ENCODE measurements around the gene AQP12A. TPM values are rescaled to one million over a fixed set of nuclear protein-coding genes. Genes with fewer than 3 reads are reported as not detected.

Gene AQP12A
- polyA plus RNA-seq, 1 experiment: not detected

DNA sequence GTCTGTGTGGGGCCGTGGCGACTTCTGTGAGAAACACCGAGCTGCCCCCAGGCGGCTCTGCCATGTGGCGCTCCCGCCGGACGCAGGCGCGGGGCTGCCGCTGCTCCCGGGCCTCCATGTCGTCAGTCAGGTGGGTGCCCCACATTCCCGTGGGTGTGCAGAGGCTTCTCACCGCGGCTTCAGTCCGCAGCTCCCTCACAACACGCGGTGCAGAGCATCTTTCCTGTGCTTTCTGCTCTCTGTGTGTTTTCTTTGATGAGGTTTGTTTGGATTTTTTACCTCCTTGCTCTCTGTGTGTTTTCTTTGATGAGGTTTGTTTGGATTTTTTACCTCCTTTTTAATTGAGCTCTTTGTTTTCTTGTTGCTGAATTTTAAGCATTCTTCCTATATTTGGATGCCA, 13.0 kb downstream of the AQP12A start:
- Histone ChIP-seq H3K4me3 (ENCODE audit: low read depth, low read length) (no peak overlapping the region), H3K27me3 (ENCODE audit: control insufficient read depth, insufficient read depth, low read length) (peaks cover 12% of the 10 kb centered on the region), H3K36me3 (ENCODE audit: control insufficient read depth, insufficient read depth, low read length) (no peaks in the 10 kb centered on the region)
- ChIA-PET CTCF (no interaction called here), POLR2A (no interaction called here)
- no peak for DNase-seq (ENCODE audit: low read depth)
- TF ChIP-seq, protein P1, sequence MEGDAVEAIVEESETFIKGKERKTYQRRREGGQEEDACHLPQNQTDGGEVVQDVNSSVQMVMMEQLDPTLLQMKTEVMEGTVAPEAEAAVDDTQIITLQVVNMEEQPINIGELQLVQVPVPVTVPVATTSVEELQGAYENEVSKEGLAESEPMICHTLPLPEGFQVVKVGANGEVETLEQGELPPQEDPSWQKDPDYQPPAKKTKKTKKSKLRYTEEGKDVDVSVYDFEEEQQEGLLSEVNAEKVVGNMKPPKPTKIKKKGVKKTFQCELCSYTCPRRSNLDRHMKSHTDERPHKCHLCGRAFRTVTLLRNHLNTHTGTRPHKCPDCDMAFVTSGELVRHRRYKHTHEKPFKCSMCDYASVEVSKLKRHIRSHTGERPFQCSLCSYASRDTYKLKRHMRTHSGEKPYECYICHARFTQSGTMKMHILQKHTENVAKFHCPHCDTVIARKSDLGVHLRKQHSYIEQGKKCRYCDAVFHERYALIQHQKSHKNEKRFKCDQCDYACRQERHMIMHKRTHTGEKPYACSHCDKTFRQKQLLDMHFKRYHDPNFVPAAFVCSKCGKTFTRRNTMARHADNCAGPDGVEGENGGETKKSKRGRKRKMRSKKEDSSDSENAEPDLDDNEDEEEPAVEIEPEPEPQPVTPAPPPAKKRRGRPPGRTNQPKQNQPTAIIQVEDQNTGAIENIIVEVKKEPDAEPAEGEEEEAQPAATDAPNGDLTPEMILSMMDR (IDR thresholded peaks at IDR 0.05; ENCODE audit: insufficient read depth, low read depth, low read length): no peak

DNA sequence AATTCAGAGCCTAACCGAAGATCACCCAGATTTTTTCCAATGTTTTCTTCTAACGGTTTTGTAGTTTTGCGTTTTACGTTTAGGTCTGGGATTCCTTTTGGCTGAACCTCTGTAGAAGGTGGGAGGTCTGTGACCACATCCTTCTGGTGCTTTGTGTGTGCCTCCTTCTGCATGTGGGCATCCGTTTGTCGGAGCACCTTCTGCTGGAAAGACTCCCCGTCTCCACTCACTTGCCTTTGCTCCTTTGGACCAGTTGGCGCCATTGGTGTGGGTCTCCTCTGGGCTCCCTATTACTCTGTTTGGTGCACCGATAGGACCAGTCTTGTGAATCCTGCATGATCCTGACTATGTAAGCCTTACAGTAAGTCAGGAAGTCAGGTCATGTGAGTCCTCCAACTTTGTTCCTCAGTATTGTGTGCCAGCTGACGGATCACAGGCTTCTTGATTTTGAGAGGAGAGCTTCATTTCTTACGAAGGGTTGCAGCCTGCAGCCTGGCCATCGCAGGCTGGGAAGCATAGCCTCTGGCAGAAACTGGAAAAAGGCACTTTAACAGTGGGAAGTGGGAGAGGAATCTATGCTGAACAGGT, 13.6 kb downstream of the AQP12A start:
- peaks cover 12% of the 10 kb centered on the region for H3K27me3 ChIP-seq (ENCODE audit: control insufficient read depth, insufficient read depth, low read length)
- no peaks in the 10 kb centered on the region for H3K36me3 ChIP-seq (ENCODE audit: control insufficient read depth, insufficient read depth, low read length)
- ChIA-PET POLR2A (no interaction called here), CTCF (interaction anchor here (1.0 kb wide), 1 partner anchor 191 kb away, joined by 4 read pairs; no protein-coding TSS in a partner anchor)
- no peak for DNase-seq (ENCODE audit: low read depth)
- TF ChIP-seq, protein P1 (IDR thresholded peaks at IDR 0.05; ENCODE audit: insufficient read depth, low read depth, low read length): no peak
- no peak overlapping the region for H3K4me3 ChIP-seq (ENCODE audit: low read depth, low read length)

DNA sequence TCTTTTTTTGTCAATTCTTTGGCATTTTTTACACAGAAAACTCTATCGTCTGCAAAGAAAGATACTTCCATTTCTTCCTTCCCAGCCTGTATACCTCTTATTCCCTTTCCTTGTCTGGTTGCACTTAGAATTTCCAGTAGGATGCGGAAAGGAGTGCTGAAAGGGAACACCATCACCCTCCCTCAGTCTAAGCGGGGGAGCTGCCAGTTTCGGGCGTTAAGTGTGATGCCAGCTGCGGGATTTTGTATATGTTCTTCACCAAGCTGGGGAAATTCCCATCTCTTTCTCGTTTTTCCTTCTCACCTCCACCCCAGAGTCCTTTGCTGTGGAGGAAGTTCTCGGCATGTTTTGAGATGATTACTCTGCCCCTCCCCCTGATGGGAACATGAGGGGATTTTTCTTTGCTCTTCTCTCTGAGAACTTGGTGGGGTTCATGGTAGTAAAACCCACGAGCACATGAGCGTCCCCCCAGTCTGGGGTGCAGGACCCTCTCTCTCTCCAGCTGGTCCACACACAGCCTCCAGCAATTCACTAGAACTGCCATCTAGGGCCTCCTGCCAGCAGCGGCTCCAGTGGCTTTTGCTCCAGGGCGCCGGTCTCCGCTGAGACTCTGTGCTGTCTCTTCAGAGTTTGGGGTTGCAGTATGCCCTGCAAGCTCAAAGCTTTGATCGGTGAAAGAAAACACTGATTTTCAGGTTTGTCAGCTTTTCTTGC, 15.5 kb downstream of the AQP12A start:
- TF ChIP-seq, protein P1 (IDR thresholded peaks at IDR 0.05; ENCODE audit: insufficient read depth, low read depth, low read length): no peak
- DNase-seq (ENCODE audit: low read depth): no peak
- Histone ChIP-seq H3K27me3 (ENCODE audit: control insufficient read depth, insufficient read depth, low read length) (peaks cover 12% of the 10 kb centered on the region), H3K36me3 (ENCODE audit: control insufficient read depth, insufficient read depth, low read length) (no peaks in the 10 kb centered on the region), H3K4me3 (ENCODE audit: low read depth, low read length) (no peak overlapping the region)
- POLR2A ChIA-PET: no interaction called here
- CTCF ChIA-PET: interaction anchor here (1.7 kb wide), 1 partner anchor 193 kb away, joined by 5 read pairs; no protein-coding TSS in a partner anchor

DNA sequence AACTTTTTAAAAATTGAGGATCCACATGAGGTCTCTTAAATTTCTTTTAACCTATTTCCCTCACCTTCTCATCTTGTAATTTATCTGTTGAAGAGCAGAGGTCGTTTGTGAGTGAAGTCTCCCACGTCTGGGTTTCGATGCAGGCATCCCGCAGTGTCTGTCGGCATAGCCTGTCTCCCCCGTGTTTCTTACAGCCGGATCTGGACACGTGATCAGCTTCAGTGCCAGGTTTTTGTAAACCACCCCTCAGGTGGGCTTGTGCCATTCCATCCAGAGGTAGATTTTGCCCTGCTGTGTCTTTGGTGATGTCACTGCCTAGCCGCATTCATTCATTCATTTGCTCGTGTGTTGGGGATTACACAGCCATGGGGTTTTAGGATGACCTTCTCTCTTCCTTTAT, 16.2 kb downstream of the AQP12A start:
- ChIA-PET CTCF (interaction anchor here (1.5 to 1.7 kb wide), 2 partner anchors 21 to 194 kb away, joined by 4 to 5 read pairs; no protein-coding TSS in a partner anchor), POLR2A (no interaction called here)
- H3K27me3 ChIP-seq (ENCODE audit: control insufficient read depth, insufficient read depth, low read length): peaks cover 12% of the 10 kb centered on the region

DNA sequence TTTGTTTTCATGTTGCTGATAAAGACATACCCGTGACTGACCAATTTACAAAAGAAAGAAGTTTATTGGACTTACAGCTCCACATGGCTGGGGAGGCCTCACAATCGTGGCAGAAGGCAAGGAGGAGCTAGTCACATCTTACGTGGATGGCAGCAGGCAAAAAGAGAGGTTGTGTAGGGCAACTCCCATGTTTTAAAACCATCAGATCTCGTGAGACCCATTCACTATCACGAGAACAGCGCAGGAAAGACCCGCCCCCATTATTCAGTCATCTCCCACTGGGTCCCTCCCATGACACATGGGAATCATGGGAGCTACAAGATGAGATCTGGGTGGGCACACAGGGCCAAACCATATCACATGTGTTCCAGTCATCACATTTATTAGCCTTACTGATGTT, 16.8 kb downstream of the AQP12A start:
- H3K4me3 ChIP-seq (ENCODE audit: low read depth, low read length): no peak overlapping the region
- peaks cover 12% of the 10 kb centered on the region for H3K27me3 ChIP-seq (ENCODE audit: control insufficient read depth, insufficient read depth, low read length)
- TF ChIP-seq, protein P1 (IDR thresholded peaks at IDR 0.05; ENCODE audit: insufficient read depth, low read depth, low read length): no peak
- DNase-seq (ENCODE audit: low read depth): no peak
- CTCF ChIA-PET: interaction anchor here (1.5 to 1.7 kb wide), 2 partner anchors 21 to 194 kb away, joined by 4 to 5 read pairs; no protein-coding TSS in a partner anchor
- POLR2A ChIA-PET: no interaction called here
- no peaks in the 10 kb centered on the region for H3K36me3 ChIP-seq (ENCODE audit: control insufficient read depth, insufficient read depth, low read length)

More for the DNA sequence above, 16.2 kb downstream of the AQP12A start:
- Histone ChIP-seq H3K36me3 (ENCODE audit: control insufficient read depth, insufficient read depth, low read length) (no peaks in the 10 kb centered on the region), H3K4me3 (ENCODE audit: low read depth, low read length) (no peak overlapping the region)
- TF ChIP-seq, protein P1 (IDR thresholded peaks at IDR 0.05; ENCODE audit: insufficient read depth, low read depth, low read length): no peak
- DNase-seq (ENCODE audit: low read depth): no peak

Data from BJ (cell line).